Right lobe of liver (tissue), 6 donors: ENCODE measurements around the gene ZBED6. TPM values are rescaled to one million over a fixed set of nuclear protein-coding genes. Genes with fewer than 3 reads are reported as not detected.

ENCODE experiments used
- ATAC-seq, 4 donors: fragments of 200-7000 bp; cut with Tn5 transposase; one replicate each; pipeline ENCODE4 v1.9.1; 2020; ENCODE audit warnings: mild to moderate bottlenecking in 4 of 4, moderate library complexity in 4 of 4
- DNase-seq, 3 donors: peaks; one replicate each; pipeline ENCODE4 v3.0.0-alpha.2; 2020
- H3K27ac ChIP-seq, 3 donors: fragments of 200-600 bp; one replicate each; pipeline ENCODE4 v1.8.0; 2022
- H3K27me3 ChIP-seq, 2 donors: fragments of 200-600 bp; one replicate each; pipeline ENCODE4 v1.8.0; 2022
- H3K36me3 ChIP-seq, 4 donors: fragments of 200-600 bp; sonication (generic) in 1 of 4; one replicate each; pipeline versions ENCODE4 v1.5.1 to v1.8.0; 2017 to 2022; ENCODE audit warnings: control low read depth in 1 of 4
- H3K4me1 ChIP-seq, 4 donors: fragments of 200-600 bp; sonication (generic) in 1 of 4; one replicate each; pipeline versions ENCODE4 v1.5.1 to v1.8.0; 2017 to 2022; ENCODE audit warnings: control low read depth in 1 of 4
- H3K4me3 ChIP-seq, 3 donors: fragments of 200-600 bp; one replicate each; pipeline ENCODE4 v1.8.0; 2022
- H3K9me3 ChIP-seq, 4 donors: fragments of 200-600 bp; sonication (generic) in 1 of 4; one replicate each; pipeline versions ENCODE4 v1.5.1 to v1.8.0; 2017 to 2022; ENCODE audit warnings: control low read depth in 1 of 4
- CTCF ChIP-seq, 4 donors: fragments of 200-600 bp in 3 of 4; fragments of 450-650 bp in 1 of 4; IDR thresholded peaks; one replicate each; pipeline versions ENCODE4 v1.5.1 to v1.8.0; 2016 to 2022; ENCODE audit warnings: antibody characterized with exemption in 4 of 4, mild to moderate bottlenecking in 2 of 4
- POLR2A ChIP-seq: fragments of 450-650 bp; IDR thresholded peaks from one replicate; pipeline ENCODE4 v1.6.1; 2017; ENCODE audit warnings: antibody characterized with exemption, mild to moderate bottlenecking
- WGBS: methylation state at CpG from one replicate; pipeline ENCODE4 v1.1.6; 2018; ENCODE audit warnings: low coverage, low lambda C conversion rate; ENCODE audit not compliant: insufficient coverage; ENCODE audit errors: missing lambda C conversion rate; 5-methylcytosine and 5-hydroxymethylcytosine counted together
- intact Hi-C, 2 donors: fragments of 100-400 bp; cut with DNase I; formaldehyde crosslinking; loops; one replicate each; pipeline versions ENCODE4 v1.11.2 to v1.14.1; 2022
- small RNA-seq, 2 experiments: library from RNA; depleted of rRNA; stranded (forward); fragments of <200 nt; gene quantifications; one replicate each; pipeline ENCODE3, GENCODE V24; 2016
- total RNA-seq, 6 experiments: library from RNA; depleted of rRNA in 2 of 6; stranded (reverse); fragments of >200 nt in 2 of 6; fragmentation: NEBNext Ultra II Directional in 3 of 6; extraction: Animal tissue kit (Norgen Biotek cat#: 25700) in 3 of 6; gene quantifications; one replicate each; pipeline versions ENCODE4 v1.1.0 to v1.2.4, GENCODE V29; 2016 to 2023
- donor health status: DM: no; HTN: yes; CAD: no.
- donor health status: DM: no; HTN: no; CAD: no.
- donor health status: DM: no; HTN: no; CAD: no.
- donor health status: DM: no; HTN: yes; CAD: no.
- donor health status: DM: no; HTN: yes; CAD: no.

The ZBED6 gene
- total RNA-seq, 6 experiments from 2014 or later = 11.8 to 24.1 (median 17.5) TPM

GRCh38 chr1:203840208-203840808 is 44.9 kb downstream of the ZBED6 start:
- no peaks in the 10 kb centered on the region for H3K27me3 ChIP-seq
- H3K27ac ChIP-seq = no peak overlapping the region
- no peak for ATAC-seq
- DNase-seq = no peak
- H3K4me1 ChIP-seq = peaks cover 0 to 10% (median 1%) of the 10 kb centered on the region in 4 donors
- peaks cover 4 to 83% (median 36%) of the 10 kb centered on the region in 4 donors for H3K36me3 ChIP-seq
- intact Hi-C loops = no loop called here
- TF ChIP-seq POLR2A (no peak), CTCF (IDR thresholded peaks at IDR 0.05) (no peak)
- 98% methylated on average over 4 of the region's 4 CpGs for WGBS
- no peak overlapping the region for H3K4me3 ChIP-seq
- no peaks in the 10 kb centered on the region for H3K9me3 ChIP-seq

- no peaks in the 10 kb centered on the region for H3K27me3 ChIP-seq
- H3K27ac ChIP-seq = no peak overlapping the region
- intact Hi-C loops = no loop called here
- ATAC-seq = no peak
- no peaks in the 10 kb centered on the region for H3K4me1 ChIP-seq
- 89% methylated on average over 2 of the region's 2 CpGs for WGBS
- H3K4me3 ChIP-seq = no peak overlapping the region
- DNase-seq = no peak
- no peaks in the 10 kb centered on the region for H3K9me3 ChIP-seq
- peaks cover 8 to 81% (median 35%) of the 10 kb centered on the region in 4 donors for H3K36me3 ChIP-seq
- no peak for TF ChIP-seq POLR2A
- TF ChIP-seq CTCF (IDR thresholded peaks at IDR 0.05) = no peak
Observed at GRCh38 chr1:203842559-203842876, 47.1 kb downstream of the ZBED6 start.

- H3K27me3 ChIP-seq = no peaks in the 10 kb centered on the region
- WGBS = 78% methylated on average over 1 of the region's 1 CpG
- TF ChIP-seq CTCF (IDR thresholded peaks at IDR 0.05) = no peak
- no peak for TF ChIP-seq POLR2A
- DNase-seq (no peak), ATAC-seq (no peak)
- H3K4me1 ChIP-seq = no peaks in the 10 kb centered on the region
- H3K4me3 ChIP-seq = no peak overlapping the region
- H3K36me3 ChIP-seq = peaks cover 15 to 81% (median 33%) of the 10 kb centered on the region in 4 donors
- H3K9me3 ChIP-seq = no peaks in the 10 kb centered on the region
- intact Hi-C loops = no loop called here
- no peak overlapping the region for H3K27ac ChIP-seq
Observed at GRCh38 chr1:203843435-203843834, 48.0 kb downstream of the ZBED6 start.

Small RNAs within 50 kb of the gene (small RNA-seq; reads per million reads assigned to genes)
- gene ZC3H11A = 2.7 to 3.5 reads per million in 2 experiments

Other genes with a start within 250 kb of the ZBED6 start
- gene ATP2B4, start 168.8 kb upstream of the ZBED6 start, total RNA-seq = 10 to 100 TPM in 4 of 6 experiments, 1 to 10 TPM in 2; 8.7 to 59.3 (median 23.3) TPM
- under 1 TPM; 0.06 to 0.47 (median 0.30) TPM for gene LAX1, start 30.4 kb upstream of the ZBED6 start, total RNA-seq
- 10 to 100 TPM; 22.8 to 47.7 (median 31.8) TPM for gene ZC3H11A, start within 50 bp of the ZBED6 start, total RNA-seq
- gene SNRPE, start 66.0 kb downstream of the ZBED6 start, total RNA-seq = 10 to 100 TPM; 17.0 to 46.2 (median 36.5) TPM